Measurements from ENCODE around the gene INTS4.
"Not testable (repeated sequence)": the region's sequence is repeated elsewhere in the genome, so short reads cannot be mapped to it uniquely, and the experiment has no call there.

Gene INTS4, protein sequence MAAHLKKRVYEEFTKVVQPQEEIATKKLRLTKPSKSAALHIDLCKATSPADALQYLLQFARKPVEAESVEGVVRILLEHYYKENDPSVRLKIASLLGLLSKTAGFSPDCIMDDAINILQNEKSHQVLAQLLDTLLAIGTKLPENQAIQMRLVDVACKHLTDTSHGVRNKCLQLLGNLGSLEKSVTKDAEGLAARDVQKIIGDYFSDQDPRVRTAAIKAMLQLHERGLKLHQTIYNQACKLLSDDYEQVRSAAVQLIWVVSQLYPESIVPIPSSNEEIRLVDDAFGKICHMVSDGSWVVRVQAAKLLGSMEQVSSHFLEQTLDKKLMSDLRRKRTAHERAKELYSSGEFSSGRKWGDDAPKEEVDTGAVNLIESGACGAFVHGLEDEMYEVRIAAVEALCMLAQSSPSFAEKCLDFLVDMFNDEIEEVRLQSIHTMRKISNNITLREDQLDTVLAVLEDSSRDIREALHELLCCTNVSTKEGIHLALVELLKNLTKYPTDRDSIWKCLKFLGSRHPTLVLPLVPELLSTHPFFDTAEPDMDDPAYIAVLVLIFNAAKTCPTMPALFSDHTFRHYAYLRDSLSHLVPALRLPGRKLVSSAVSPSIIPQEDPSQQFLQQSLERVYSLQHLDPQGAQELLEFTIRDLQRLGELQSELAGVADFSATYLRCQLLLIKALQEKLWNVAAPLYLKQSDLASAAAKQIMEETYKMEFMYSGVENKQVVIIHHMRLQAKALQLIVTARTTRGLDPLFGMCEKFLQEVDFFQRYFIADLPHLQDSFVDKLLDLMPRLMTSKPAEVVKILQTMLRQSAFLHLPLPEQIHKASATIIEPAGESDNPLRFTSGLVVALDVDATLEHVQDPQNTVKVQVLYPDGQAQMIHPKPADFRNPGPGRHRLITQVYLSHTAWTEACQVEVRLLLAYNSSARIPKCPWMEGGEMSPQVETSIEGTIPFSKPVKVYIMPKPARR
- long read RNA-seq, donor 1, partial matches to known transcripts: 0 of 4 reads
- long read RNA-seq, donor 1, other reads (novel, unspliced or antisense): 0 of 4 reads
- long read RNA-seq, donor 2, partial matches to known transcripts: 0 of 1 reads
- long read RNA-seq, donor 2, other reads (novel, unspliced or antisense): 0 of 1 reads
- long read RNA-seq, donor 3, partial matches to known transcripts: 0 of 1 reads
- long read RNA-seq, donor 3, other reads (novel, unspliced or antisense): 0 of 1 reads
- long read RNA-seq, donor 4, partial matches to known transcripts: 0 of 1 reads
- long read RNA-seq, donor 4, other reads (novel, unspliced or antisense): 0 of 1 reads
- long read RNA-seq, donor 5, partial matches to known transcripts: 0 of 2 reads
- long read RNA-seq, donor 5, other reads (novel, unspliced or antisense): 0 of 2 reads
- long read RNA-seq, donor 6, partial matches to known transcripts: 0 of 4 reads
- long read RNA-seq, donor 6, other reads (novel, unspliced or antisense): 0 of 4 reads
- long read RNA-seq, donor 7, partial matches to known transcripts: 0 of 1 reads
- long read RNA-seq, donor 7, other reads (novel, unspliced or antisense): 0 of 1 reads
- long read RNA-seq, donor 8, partial matches to known transcripts: 0 of 4 reads
- long read RNA-seq, donor 8, other reads (novel, unspliced or antisense): 0 of 4 reads

DNA sequence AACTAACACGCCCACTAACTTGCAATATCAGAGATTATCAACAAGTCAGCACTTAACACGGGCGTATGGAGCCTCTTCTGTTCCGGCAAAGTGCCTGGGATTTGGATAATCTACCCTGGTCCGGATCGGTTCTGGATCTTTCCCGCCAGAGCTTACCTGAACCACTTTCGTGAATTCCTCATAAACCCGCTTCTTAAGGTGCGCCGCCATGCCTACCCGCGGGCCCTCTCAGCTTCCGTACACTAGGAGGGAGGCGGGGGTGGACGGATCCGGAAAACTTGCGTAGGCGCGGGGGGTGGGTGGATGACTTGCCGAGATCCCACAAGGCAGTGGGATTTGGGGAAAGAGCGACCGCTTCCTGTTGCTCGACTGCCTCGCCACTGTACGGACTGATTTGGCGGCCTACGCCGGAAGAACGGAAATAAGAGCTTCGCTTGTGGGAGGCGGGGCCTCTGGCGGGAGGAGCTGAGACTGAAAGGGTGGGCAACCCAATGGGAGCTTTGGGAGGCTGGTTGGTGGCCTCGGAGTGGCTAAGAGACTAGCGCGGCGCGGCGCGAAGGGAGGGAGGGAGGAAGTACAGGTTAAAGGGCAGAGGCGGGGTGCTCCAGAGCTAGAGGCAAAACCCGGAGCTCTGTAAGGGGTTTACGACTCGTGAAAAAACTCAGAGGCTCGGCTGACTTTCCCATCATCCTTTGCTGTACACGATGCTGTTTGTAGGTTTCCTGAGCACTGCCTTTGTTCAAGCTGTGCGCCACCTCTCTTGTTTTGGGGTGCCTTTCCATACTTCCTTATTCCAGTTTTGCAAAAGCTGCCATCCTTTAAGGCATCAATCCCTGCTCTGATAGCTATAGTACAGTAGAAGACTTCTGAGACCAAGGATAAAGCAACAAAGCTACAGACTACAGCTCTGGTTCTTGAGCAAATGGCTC lies at the start of gene INTS4:
INTS4 (minus strand) TSS at position 235 of the 929 bp plus-strand sequence; CDS start at position 210, 25 bp downstream.
- DNase-seq: peak; percentile 86

DNA sequence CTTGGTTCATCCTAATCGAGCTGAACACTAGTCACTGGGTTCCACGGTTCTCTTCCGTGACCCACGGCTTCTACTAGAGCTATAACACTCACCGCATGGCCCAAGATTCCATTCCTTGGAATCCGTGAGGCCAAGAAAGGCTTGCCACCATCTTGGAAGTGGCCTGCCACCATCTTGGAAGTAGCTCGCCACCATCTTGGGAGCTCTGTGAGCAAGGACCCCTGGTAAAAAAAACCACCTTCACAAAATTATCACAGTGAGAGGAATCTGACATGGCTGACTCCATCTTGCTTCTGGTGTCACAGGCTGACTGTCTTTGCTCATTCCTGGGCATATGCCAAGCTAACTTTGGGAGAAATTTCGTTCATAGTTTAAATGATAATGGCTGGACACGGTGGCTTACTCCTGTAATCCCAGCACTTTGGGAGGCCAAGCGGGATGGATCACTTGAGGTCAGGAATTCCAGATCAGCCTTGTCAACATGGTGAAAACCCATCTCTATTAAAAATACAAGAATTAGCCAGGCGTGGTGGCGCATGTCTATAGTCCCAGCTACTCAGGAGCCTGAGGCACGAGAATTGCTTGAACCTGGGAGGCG lies 47.5 kb upstream of the INTS4 start:
- DNase-seq: no peak

DNA sequence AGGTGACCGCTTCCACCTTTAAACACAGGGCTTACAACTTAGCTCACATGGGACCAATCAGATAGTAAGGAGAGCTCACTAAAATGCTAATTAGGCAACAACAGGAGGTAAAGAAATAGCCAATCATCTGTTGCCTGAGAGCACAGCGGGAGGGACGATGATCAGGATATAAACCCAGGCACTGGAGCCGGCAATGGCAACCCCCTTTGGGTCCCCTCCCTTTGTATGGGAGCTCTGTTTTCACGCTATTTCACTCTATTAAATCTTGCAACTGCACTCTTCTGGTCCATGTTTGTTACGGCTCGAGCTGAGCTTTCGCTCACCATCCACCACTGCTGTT lies 46.9 kb upstream of the INTS4 start:
- DNase-seq: not testable (repeated sequence)

DNA sequence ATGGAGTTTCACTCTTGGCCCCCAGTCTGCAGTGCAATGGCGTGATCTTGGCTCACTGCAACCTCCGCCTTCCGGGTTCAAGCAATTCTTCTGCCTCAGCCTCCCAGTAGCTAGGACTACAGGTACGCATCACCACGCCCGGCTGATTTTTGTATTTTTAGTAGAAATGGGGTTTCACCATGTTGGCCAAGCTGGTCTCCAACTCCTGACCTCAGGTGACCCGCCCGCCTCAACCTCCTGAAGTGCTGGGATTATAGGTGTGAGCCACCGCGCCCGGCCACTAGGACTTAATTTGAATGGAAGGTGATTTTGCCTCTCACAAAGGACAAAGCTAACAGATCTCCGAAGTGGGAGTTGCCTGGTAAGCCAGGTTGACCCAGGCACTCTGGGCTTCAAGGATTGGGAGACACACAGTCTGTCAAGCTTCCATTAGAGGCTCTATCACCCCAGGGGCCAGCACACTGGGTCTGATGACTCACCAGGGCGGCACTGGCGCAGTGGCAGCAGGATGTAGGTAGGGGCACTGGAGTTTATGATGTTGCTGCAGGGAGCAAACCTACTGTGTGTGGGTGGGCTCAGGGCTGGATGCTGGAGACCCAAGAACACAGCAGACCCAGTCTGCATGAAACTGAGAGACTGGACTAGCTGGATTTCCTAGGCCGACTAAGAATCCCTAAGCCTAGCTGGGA lies 46.4 kb upstream of the INTS4 start:
- DNase-seq: no peak

DNA sequence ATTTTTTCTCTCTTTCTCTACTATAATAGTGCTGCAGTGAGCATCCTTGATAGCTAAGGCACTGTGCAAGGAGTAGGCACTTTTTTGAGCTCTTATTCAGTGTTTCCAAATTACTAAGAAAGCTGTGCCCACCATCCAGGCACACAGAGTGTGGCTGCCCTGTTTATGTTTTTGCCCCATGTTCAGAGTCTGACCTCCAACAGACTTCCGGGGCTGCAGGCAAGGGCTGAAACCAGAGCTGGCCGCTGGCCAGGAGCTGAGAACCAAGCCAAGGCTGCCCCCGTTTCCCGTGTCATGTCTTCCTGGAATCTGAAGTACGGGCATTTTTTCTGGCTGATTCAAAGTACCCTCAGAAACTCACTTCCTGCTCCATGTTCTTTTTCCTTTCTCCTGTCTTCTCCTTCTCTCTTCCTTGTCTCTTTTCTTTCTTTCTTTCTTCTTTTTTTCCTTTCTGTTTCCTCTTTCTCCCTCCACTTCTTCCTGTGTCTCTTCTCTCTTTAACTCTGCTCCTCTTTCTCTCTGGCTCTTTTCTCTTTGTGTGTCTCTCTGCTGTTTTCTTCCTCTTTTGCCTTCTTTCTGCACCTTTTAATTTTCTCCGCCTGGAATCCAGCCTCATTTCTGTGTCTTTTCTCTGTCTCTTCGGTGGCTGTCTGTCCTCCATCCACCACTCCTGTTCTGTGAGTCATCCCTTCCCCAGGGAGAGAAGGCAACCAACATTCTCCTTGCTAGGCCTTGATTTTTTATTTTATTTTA lies 45.6 kb upstream of the INTS4 start:
- peak; percentile 57 for DNase-seq

DNA sequence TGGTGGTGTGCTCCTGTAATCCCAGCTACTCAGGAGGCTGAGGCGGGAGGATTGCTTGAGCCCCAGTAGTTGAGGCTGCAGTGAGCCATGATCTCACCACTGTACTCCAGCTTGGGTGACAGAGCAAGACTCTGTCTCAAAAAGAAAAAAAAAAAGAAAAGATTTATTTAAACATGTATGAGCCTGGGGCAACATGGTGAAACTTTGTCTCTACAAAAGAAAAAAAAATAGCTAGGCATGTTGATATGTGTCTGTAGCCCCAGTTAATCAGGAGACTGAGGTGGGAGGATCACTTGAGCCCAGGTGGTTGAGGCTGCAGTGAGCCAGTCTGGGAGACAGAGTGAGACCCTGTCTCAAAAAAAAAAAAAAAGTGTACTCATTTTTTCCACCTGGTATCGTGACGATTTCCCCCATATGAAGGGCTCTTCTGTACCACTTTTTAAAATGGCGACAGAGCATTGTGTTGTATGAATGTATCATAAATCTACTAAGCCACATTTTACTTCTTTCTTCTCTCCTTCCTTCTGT lies 45.0 kb upstream of the INTS4 start:
- no peak for DNase-seq

DNA sequence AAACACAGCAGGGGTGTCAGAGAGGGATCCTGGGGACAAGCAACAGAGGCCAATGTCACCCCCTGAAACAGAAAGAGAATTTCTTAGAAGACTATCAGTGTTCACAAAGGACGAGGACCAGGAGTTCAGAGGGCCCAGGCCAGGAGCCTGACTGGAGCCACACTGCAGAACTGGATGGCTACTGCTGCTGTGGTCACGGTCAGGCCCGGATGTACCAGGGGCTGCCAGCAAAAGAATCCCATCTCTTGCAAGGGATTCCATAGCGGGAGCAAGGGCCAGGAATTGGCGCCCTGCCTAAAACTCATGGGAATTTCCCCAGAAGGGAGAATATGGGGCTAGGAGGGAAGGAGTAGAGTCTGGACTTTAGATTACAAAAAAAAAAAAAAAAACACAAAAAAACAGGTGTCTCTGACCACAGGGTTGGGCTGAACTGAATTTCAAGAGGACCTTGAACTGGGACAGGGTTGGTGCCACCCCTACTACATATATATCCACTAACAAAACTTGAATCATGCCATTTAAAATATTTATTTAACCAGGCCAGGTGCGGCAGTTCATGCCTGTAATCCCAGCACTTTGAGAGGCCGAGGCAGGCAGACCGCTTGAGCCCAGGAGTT lies 44.3 kb upstream of the INTS4 start:
- no peak for DNase-seq

DNA sequence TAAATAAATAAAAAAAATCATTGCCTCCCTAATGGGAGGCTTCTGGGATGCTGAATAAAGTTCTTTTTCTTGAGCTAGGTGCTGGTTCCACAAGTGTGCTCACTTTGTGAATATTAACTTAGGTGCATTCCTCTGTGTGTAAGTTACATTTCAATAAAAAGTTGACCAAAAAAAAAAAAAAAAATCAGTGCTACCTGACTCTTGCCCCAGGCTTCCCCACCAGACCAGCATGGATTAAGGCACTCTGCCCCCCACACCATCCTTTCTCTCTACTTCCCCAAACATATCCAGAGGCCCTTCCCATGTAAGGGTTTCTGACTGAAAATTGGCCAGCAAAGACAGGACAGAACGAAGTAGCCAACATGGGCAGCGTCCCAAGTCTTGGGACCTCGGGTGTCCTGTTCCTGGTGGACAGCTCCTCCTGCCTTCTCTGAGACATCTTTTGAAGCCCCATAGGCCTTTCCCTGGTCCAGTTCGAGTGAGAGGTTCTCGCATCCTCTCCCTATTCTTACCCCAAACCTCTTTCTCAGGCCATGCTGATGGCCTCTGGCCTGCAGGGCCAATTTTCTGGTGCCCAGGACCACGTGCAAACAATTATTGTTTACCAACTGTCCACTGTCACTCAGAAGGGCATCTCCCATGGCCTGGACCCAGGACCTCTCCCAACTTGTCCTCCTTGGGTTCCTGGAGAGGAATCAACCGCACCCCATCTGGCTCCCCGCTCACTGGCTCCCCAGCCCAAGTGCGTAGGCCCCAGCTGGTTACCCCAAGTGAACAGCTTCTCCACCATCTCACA lies 43.6 kb upstream of the INTS4 start:
- no peak for DNase-seq

DNA sequence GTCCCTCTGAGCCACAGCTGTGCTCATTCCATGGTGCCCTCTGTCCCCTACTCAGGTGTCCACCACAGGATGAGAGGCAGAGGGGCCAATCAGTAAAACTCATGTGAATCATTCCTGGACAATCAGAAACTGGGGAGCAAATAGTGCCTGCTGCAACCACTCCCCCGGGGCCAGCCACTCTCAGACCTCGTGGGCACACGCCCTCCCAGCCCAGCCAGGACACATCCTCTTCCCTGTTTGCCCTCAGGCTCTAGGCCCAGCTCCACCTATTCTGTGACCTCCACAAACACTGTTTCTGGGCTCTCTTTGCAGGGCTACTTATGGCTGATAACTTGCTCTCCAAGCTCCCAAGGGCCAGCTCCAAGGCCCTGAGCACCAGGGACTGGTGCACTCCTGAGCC lies 42.6 kb upstream of the INTS4 start:
- no peak for DNase-seq

DNA sequence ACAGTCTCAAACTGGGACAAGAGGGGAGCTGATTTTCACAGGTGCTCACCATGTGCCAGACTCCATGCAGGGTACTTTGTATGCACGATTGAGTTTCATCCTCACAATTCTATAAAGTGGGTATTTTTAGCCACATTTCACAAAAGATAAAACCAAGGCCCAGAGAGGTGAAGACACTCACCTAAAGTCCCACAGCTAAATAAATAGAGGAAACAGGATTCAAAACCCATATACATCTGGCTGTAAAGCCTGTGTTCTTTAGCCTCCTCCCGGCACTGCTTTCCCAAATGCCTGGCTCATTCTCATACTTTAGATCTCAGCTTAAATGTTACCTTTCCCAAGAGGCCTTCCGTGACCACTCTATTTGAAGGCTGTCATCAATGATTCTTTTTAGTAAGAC lies 41.8 kb upstream of the INTS4 start:
- DNase-seq: no peak

DNA sequence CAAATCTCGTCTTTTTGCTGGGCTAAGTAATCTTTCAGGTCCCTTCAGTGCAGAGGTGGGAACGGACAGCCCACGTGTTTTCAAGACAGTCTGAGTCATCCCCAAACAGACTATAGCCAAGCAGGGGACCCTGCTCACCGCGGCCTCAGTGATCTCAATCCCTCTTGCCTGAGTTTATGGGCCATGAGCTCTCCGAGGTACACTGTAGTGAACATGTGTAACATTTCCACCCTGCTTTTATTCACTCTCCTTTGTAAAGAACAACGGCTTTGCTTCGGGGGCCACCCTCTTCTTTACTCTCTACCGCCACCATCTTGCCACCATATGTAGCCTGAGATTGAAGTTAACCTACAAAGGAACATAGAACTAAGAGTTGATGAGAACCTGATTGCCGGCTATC lies 40.2 kb upstream of the INTS4 start:
- no peak for DNase-seq

DNA sequence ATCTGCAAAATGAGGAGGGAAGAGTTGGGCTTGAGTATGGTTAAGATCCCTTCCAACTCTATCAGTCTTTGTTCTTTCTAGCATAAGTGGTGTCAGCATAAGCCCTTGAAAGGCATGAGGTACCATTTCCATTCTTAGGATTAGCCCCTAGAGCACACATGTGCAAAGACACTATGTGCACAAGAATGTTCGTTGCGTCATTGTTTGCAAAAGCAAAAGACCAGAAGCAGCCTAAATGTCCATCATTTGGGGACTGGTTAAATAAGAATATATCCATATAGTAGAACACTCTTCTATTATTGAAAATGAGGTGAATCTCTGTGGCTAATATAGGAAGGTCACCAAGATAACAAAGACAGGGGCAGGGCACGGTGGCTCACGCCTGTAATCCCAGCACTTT lies 38.6 kb upstream of the INTS4 start:
- DNase-seq: no peak

DNA sequence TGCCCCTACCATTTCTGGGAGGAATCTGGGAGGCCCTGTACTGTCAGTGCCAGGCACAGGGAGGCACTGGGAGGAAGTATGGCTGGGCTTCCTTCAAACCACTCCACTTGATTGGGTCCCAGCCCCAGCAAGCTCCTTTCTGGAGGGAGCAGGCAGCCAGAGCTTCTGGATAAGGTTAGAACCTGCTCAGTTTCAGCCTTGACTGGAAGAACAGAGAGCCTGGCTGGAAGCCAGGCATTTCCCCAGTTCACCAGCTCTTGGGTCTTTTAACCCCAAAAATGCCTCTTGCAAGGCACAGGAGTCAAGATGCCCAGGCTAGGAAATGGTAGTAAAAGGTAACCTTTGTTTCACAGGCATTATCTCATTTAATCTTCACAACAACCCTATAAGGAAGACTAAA lies 37.6 kb upstream of the INTS4 start:
- DNase-seq: no peak

DNA sequence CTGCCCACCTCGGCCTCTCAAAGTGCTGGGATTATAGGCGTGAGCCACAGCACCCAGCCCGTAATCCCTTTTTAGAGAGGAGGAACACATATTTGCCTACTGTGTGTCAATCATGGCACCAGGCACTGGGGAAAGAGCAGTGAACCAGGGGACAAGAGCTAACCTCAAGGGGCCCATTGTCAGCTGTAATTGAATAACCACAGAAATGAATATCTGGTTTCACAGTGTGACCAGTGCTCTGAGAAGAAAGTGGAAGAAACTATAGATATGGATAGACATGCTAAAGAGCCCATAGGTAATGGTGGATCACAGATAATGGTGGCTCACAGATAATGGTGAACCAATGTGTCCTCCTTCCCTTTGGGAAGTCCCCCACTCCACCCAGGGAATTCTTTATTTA lies 37.2 kb upstream of the INTS4 start:
- no peak for DNase-seq

DNA sequence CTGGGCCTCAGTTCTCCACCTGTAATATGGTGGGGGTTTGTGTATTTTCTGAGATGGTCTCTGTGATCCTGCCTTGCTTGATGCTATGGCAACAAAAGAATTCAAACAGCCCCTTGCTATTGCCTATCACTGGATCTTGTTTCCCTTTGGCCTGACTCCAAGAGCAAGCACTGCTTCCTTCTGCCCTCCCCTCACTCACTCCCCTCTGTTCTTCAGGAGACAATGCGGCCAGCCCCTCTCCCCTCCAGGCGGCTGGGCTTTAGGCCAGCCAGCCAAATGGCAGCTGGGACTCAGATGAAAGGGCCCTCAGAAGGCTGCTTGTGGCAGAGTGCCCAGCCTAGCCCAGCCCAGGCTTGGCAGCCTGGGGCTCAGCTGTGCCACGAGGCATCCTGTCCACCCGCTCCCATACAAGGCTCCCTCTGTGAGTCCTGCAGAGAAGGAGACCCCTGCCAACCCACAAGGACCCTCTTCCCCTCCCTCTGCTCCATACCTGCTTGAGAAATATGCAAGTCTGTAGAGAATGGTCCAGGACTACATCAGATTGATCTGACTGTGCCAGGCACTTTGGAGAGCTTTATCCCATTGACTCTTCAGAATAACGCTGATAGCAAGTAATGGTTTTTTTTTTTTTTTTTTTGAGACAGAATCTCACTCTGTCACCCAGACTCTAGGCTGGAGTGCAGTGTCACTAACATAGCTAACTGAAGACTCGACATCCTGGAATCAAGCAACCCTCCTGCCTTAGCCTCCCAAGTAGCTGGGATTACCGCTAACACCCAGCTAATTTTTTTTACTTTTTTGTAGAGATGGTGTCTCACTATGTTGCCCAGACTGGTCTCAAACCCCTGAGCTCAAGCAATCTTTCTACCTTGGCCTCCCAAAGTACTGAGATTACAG lies 36.2 kb upstream of the INTS4 start:
- DNase-seq: peak; percentile 69

DNA sequence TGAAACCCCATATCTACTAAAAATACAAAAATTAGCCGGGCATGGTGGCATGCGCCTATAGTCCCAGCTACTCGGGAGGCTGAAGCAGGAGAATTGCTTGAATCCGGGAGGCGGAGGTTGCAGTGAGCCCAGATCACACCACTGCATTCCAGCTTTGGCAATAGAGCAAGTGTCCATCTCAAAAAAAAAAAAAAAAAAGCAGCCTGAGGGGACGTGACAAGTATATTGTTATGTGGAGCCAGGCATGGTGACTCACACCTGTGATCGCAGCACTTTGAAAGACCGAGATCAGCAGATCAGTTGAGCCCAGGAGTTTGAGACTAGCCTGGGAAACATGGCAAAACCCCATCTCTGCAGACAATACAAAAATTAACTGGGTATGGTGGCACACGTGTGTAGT lies 34.0 kb upstream of the INTS4 start:
- not testable (repeated sequence) for DNase-seq

Data from right kidney (tissue), 9 donors.